Lower leg skin (tissue), 4 donors: ENCODE data around the gene OR5B3. TPM values are rescaled to one million over a fixed set of nuclear protein-coding genes. Genes with fewer than 3 reads are reported as not detected.

Experiments used
- DNase-seq, 2 donors: peaks; one replicate each; pipeline ENCODE4 v3.0.0-alpha.2; 2019; ENCODE audit warnings: low spot score in 2 of 2
- H3K4me3 ChIP-seq: fragments of 200-600 bp; sonication (generic); 2 replicates; pipeline ENCODE4 v1.5.1; 2017; ENCODE audit warnings: mild to moderate bottlenecking, low read depth; ENCODE audit not compliant: poor library complexity, severe bottlenecking
- POLR2A ChIP-seq, 2 donors: fragments of 450-650 bp; IDR thresholded peaks; one replicate each; pipeline ENCODE4 v1.6.1; 2016 to 2017; ENCODE audit warnings: antibody characterized with exemption in 2 of 2, mild to moderate bottlenecking in 1 of 2, moderate library complexity in 1 of 2
- WGBS, 2 donors: methylation state at CpG; one replicate each; pipeline ENCODE4 v1.1.5; 2018; 5-methylcytosine and 5-hydroxymethylcytosine counted together
- intact Hi-C: fragments of 100-400 bp; cut with DNase I; formaldehyde crosslinking; loops from one replicate; pipeline ENCODE4 v1.15.0; 2023; ENCODE audit warnings: low total_unique reads
- total RNA-seq, 4 donors: library from RNA; depleted of rRNA; stranded (reverse); fragments of >200 nt; gene quantifications; one replicate each; pipeline ENCODE4 v1.1.0, GENCODE V29; 2016
- TF ChIP-seq, protein P1 (sequence below), 3 donors: fragments of 450-650 bp; IDR thresholded peaks; one replicate each; pipeline ENCODE4 v1.5.1; 2016; ENCODE audit warnings: antibody characterized with exemption in 3 of 3, mild to moderate bottlenecking in 3 of 3, moderate library complexity in 2 of 3

Gene OR5B3
- total RNA-seq, 4 donors from 2014 or later, result not detected

- TF ChIP-seq POLR2A (IDR thresholded peaks at IDR 0.05), result no peak
- TF ChIP-seq, protein P1, sequence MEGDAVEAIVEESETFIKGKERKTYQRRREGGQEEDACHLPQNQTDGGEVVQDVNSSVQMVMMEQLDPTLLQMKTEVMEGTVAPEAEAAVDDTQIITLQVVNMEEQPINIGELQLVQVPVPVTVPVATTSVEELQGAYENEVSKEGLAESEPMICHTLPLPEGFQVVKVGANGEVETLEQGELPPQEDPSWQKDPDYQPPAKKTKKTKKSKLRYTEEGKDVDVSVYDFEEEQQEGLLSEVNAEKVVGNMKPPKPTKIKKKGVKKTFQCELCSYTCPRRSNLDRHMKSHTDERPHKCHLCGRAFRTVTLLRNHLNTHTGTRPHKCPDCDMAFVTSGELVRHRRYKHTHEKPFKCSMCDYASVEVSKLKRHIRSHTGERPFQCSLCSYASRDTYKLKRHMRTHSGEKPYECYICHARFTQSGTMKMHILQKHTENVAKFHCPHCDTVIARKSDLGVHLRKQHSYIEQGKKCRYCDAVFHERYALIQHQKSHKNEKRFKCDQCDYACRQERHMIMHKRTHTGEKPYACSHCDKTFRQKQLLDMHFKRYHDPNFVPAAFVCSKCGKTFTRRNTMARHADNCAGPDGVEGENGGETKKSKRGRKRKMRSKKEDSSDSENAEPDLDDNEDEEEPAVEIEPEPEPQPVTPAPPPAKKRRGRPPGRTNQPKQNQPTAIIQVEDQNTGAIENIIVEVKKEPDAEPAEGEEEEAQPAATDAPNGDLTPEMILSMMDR (IDR thresholded peaks at IDR 0.05), result no peak
- intact Hi-C loops, result no loop called here
- no peak overlapping the region for H3K4me3 ChIP-seq
- no peak for DNase-seq
Observed at GRCh38 chr11:58394195-58394594, 12.5 kb downstream of the OR5B3 start.

- DNase-seq, result no peak
- intact Hi-C loops, result no loop called here
- 33 to 39% methylated on average over 1 of the region's 1 CpG for WGBS, 2 donors
- TF ChIP-seq, protein P1 (IDR thresholded peaks at IDR 0.05), result no peak
- H3K4me3 ChIP-seq, result no peak overlapping the region
Observed at GRCh38 chr11:58392746-58393145, 13.9 kb downstream of the OR5B3 start.

GRCh38 chr11:58391879-58392278 is 14.8 kb downstream of the OR5B3 start:
- intact Hi-C loops, result no loop called here
- DNase-seq, result no peak
- 97 to 100% methylated on average over 1 of the region's 1 CpG for WGBS, 2 donors
- H3K4me3 ChIP-seq, result no peak overlapping the region
- no peak for TF ChIP-seq POLR2A (IDR thresholded peaks at IDR 0.05)
- TF ChIP-seq, protein P1 (IDR thresholded peaks at IDR 0.05), result no peak

GRCh38 chr11:58390551-58391063 is 16.1 kb downstream of the OR5B3 start:
- TF ChIP-seq POLR2A (IDR thresholded peaks at IDR 0.05), result no peak
- TF ChIP-seq, protein P1 (IDR thresholded peaks at IDR 0.05), result no peak
- no peak overlapping the region for H3K4me3 ChIP-seq
- DNase-seq, result no peak
- intact Hi-C loops, result no loop called here
- 85 to 91% methylated on average over 12 to 13 of the region's 18 CpGs for WGBS, 2 donors

- H3K4me3 ChIP-seq, result no peak within 1 kb of the TSS
- WGBS, 2 donors, result 46 to 62% methylated on average over 1 of the region's 1 CpG
- no peak for TF ChIP-seq POLR2A (IDR thresholded peaks at IDR 0.05)
- TF ChIP-seq, protein P1 (IDR thresholded peaks at IDR 0.05), result no peak
- intact Hi-C loops, result no loop called here
- no peak for DNase-seq
Observed at GRCh38 chr11:58358969-58359368, 47.7 kb downstream of the OR5B3 start, which contains the start of gene OR5B17. Gene OR5B17, minus strand, starts transcription at chr11:58359069. Its CDS starts 0 bp downstream, at chr11:58359069.

DNA sequence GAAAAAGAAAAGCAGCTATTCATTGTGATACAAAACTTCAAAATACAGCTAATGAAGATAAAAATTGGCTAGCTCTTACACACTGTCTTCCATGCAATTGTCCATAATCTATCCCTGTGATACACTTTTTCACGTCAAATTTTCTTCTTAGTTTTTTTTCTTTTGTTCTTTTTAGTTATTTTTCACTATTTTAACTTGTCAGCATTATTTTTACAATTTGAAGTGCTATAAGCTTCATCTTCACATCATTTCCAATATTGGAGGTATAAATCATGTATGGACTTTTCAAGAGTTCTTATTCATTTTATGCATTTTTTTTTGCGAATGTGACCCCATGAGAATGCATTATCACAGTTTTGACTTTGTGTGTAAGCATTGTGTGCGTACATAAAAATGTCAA is 51.9 kb downstream of the OR5B3 start:
- 87 to 90% methylated on average over 3 of the region's 3 CpGs for WGBS, 2 donors
- DNase-seq, result no peak
- TF ChIP-seq POLR2A (IDR thresholded peaks at IDR 0.05), result no peak
- TF ChIP-seq, protein P1 (IDR thresholded peaks at IDR 0.05), result no peak
- H3K4me3 ChIP-seq, result no peak overlapping the region
- intact Hi-C loops, result no loop called here
